HL-60 (cell line): Measurements from ENCODE around the gene TMEM126A.

Source experiments
- DNase-seq, 2 experiments: peaks; one replicate each; pipeline ENCODE4 v3.0.0-alpha.2; 2010 to 2020; ENCODE audit warnings: low read depth in 1 of 2, low spot score in 1 of 2
- H3K27ac ChIP-seq: fragments of 250-450 bp; sonication (Bioruptor Pico); replicated peaks from 2 replicates; pipeline ENCODE4 v1.5.1; 2020; ENCODE audit warnings: mild to moderate bottlenecking, moderate library complexity
- H3K27me3 ChIP-seq: fragments of 250-450 bp; sonication (Bioruptor Pico); 2 replicates; pipeline ENCODE4 v1.5.1; 2021; ENCODE audit warnings: mild to moderate bottlenecking, moderate library complexity; ENCODE audit not compliant: insufficient read depth, poor library complexity, severe bottlenecking
- H3K4me3 ChIP-seq: replicated peaks from 2 replicates; pipeline ENCODE4 v1.5.1; 2011; ENCODE audit warnings: mild to moderate bottlenecking, control low read depth, low read length; ENCODE audit not compliant: insufficient read depth
- GABPA ChIP-seq: IDR thresholded peaks from 2 replicates; pipeline ENCODE4 v1.6.1; 2012; ENCODE audit warnings: low read depth
- POLR2AphosphoS5 ChIP-seq: IDR thresholded peaks from 2 replicates; pipeline ENCODE4 v1.6.1; 2012; ENCODE audit warnings: low read depth
- REST ChIP-seq: IDR thresholded peaks from 2 replicates; pipeline ENCODE4 v1.6.1; 2012; ENCODE audit warnings: low read depth; ENCODE audit not compliant: insufficient replicate concordance
- SPI1 ChIP-seq: IDR thresholded peaks from 2 replicates; pipeline ENCODE4 v1.6.1; 2012; ENCODE audit warnings: low read depth, mild to moderate bottlenecking, borderline replicate concordance
- TF ChIP-seq, protein P1 (sequence below): IDR thresholded peaks from one replicate; pipeline ENCODE4 v1.5.1; 2011; ENCODE audit warnings: low read length, control low read depth, inconsistent platforms; ENCODE audit not compliant: insufficient read depth

TMEM126A gene

GRCh38 chr11:85704967-85705366 is 57.2 kb downstream of the TMEM126A start:
- Histone ChIP-seq H3K27ac (no peak overlapping the region), H3K27me3 (peaks cover 2% of the 10 kb centered on the region), H3K4me3 (no peak overlapping the region)
- no peak for DNase-seq
- TF ChIP-seq GABPA (no peak), REST (no peak), SPI1 (no peak), POLR2AphosphoS5 (no peak)
- TF ChIP-seq, protein P1, sequence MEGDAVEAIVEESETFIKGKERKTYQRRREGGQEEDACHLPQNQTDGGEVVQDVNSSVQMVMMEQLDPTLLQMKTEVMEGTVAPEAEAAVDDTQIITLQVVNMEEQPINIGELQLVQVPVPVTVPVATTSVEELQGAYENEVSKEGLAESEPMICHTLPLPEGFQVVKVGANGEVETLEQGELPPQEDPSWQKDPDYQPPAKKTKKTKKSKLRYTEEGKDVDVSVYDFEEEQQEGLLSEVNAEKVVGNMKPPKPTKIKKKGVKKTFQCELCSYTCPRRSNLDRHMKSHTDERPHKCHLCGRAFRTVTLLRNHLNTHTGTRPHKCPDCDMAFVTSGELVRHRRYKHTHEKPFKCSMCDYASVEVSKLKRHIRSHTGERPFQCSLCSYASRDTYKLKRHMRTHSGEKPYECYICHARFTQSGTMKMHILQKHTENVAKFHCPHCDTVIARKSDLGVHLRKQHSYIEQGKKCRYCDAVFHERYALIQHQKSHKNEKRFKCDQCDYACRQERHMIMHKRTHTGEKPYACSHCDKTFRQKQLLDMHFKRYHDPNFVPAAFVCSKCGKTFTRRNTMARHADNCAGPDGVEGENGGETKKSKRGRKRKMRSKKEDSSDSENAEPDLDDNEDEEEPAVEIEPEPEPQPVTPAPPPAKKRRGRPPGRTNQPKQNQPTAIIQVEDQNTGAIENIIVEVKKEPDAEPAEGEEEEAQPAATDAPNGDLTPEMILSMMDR, result no peak

DNA sequence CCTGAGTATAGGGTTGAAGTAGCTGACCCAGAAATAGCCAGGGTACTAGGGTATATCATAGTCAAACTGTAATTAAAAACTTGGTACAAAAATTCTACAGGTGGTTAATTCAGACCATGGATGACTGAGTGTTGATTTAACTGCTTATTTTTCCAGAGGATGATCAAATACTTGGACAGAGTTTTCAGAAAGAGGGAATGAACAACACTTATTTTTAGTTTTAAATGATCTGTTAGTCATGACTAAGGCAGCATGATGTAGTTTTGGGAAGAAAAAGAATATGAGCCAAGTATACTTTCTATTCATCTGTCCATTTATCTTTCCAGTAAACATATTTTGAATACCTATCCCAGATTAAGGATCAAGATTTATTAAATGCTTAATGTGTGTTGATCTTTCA is 58.0 kb downstream of the TMEM126A start:
- H3K27ac ChIP-seq, result no peak overlapping the region
- TF ChIP-seq, protein P1, result no peak
- no peak for TF ChIP-seq GABPA
- no peak for TF ChIP-seq REST
- TF ChIP-seq POLR2AphosphoS5, result no peak
- no peak for TF ChIP-seq SPI1
- H3K4me3 ChIP-seq, result no peak overlapping the region
- no peak for DNase-seq
- H3K27me3 ChIP-seq, result peaks cover 2% of the 10 kb centered on the region
